HT1080 (cell line): ENCODE data around the gene PID1. TPM values are rescaled to one million over a fixed set of nuclear protein-coding genes. Genes with fewer than 3 reads are reported as not detected.

ENCODE experiments used
- DNase-seq: peaks from one replicate; pipeline ENCODE4 v3.0.0-alpha.2; 2015; ENCODE audit warnings: low read depth
- total RNA-seq: library from RNA; depleted of rRNA; stranded (reverse); fragments of >200 nt; shearing (Covaris generic); gene quantifications from 2 replicates; pipeline ENCODE4 v1.2.3, GENCODE V29; 2014

PID1 gene
- total RNA-seq, 1 experiment from 2014 or later = 4.6 TPM

DNA sequence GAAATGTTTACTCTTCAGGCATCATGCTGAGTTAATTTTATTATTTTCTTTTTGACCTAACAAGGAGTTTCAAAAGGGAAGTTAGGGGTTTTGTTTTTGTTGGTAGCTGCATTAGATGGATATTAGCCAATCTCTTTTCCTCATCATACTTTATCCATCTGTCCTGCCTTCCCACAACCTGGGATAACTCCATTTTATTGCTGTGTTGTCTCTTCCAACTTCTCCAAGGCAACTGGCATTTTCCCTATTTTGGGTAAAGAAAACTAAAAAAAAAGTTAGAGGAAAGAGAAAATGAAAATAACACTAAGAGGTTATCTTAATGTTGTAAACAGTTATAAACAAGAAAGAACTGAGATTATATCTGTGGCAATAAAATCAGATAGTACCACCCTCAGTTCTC lies 147.0 kb downstream of the PID1 start:
- DNase-seq = no peak

DNA sequence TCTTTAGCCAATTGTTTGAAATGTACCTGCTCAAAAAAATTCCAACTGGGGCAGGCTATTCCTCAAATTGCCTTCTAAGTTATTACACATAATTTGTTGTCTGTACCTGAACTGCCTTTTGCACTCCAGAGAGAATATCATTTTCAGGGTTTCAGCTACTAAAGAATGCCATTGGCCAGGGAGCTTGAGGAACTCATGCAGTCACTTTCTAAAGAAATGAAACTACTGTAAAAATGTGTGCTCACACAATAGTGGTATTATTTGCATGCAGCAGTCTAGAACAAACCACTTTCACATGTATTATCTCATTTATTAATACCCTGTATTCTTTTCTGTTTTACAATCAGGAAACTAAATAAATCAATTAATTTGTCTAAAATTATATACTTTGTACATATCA lies 152.2 kb downstream of the PID1 start:
- no peak for DNase-seq

DNA sequence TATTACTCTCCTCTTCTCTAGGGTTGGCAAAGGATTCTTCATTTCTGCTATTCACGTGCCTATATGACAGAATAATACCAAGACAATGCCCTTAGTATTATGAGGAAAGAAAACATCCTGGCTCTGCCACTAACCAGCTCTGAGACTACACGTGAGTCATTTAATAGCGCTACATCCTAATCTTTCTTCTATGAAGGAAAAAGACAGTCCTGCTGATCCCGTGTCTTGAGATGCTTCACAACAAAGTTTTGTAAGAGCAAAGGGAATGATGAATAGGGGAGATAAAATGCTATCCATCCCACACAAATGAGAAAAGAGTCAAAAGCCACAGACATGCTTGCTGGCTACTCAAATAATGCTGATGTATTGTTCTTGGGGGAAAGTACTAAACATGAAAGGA lies 152.8 kb downstream of the PID1 start:
- peak; percentile 87 for DNase-seq

DNA sequence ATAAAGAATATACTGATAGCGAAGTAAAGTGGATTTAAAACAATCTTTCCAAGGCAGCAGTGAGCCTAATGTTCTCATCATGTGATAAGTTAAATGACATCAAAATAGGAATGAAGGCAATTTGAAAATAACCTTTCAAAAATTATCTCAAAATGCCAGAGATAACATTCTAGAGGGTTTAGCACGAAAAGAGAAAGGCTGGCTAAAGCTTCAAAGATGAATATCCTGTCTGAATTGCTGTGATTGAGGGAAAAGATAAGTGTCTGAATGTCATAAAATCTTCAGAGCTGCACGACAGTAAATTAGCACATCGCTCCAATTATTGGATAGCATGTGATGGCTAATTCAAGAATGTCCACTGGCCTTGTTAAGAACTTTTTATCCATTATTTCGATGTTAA lies 159.3 kb downstream of the PID1 start:
- no peak for DNase-seq

DNA sequence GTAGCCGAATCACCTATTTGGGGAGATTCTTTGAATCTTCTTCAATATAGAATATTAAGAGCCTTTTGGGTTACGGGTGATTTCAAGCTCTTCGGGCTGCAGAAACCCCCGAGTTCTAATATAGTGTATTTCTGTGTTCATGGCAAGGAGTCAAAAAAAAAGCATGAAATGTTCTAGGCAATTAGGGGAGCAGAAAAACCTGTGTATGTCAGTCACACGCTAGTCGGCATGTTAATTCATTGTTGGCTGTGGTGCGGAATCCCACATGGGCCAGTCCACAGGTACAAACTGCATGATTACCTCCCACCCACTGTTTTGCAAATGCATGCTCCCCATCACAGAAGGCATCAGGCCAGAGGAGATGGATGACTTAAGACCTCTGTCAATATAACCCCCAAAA lies 161.9 kb downstream of the PID1 start:
- DNase-seq = no peak

DNA sequence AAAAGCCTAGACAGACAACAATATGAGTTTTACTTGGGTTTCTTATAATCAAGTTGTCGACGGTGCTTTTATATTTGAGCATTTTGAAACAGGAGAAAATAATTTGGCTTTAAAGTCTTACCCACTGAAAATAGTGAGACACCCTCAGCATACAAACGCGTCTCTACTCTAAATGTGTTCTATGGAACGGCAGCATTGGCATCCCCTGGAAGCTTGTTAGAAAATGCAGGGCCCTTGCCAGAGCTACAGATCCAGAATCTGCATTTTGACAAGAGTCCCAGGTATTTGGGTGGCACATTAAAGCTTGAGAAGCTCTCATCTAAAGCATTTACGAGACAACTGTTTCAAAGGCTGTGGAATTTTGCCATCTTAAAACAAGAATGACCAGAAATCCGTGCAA lies 163.5 kb downstream of the PID1 start:
- DNase-seq = no peak

DNA sequence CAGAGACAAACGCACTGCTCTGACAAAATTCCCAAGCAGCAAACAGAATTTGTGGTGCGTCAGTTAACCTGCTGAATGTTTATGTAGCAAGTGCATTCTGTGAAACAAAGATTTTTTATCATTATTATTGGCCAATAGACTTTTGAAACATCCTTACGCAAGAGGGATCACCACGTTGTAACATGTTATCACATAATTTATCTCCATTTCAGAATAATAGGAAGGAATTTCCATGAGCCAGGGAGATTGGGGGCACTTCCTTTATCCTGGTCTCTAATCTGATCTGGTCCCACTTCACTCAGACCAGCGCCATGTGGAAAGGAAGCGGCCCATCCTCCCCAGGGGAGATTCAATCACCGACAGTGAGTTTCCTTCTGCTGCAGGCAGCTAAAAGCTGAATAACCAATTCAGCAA lies 166.1 kb downstream of the PID1 start:
- DNase-seq = no peak

DNA sequence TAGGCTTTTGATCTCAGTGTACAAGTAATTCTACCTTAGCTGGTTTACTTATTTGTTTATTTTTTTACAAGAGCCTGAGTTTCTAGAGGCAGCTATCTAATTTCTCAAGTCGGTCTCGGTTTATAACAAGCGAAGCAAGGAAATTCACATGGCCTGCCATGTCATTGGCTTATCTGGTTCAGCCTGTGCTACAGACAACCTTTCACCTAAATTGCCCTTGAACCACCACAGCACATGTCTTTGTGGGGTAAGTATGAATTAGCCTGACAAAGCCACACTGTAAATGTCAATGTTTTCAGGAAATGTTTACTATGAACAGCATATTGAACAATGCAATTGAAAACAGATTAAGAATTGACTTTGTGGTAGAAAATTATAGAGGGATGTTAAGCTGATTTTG lies 167.1 kb downstream of the PID1 start:
- DNase-seq = no peak

DNA sequence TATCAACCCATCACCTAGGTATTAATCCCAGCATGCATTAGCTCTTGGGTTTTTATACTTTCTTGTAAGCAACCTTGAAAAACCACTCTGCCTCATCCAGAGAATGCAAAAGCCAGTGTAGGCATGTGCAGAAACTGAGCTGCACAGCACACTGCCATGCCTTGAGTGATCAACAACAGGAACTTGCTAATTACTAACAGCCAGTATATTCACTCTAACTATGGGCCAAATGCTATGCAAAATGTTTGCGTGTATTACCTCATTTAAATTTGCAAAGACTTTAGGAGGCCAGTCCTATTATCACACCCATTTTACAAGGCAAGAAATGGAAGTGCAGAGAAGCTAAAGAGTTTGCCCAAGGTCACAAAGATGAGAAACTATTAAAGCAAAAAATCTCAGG lies 169.8 kb downstream of the PID1 start:
- no peak for DNase-seq

DNA sequence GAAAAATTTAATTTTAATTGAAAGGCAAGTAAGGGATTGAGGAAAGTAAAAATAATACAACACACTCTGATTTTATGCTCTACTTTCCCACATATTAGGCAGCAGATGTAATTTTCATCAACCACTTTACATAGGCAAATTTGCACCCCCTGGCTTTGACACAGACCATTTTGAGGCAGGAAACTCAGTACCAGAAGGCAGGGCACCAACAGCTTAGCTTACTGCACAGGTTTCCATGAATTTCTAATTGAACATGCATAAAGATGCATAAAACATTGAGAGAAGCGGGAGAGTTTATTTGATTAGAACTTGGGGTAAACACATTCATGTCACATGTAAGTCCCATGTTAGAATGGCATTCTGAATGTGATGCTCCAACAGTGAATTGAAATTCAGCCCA lies 171.9 kb downstream of the PID1 start:
- no peak for DNase-seq

DNA sequence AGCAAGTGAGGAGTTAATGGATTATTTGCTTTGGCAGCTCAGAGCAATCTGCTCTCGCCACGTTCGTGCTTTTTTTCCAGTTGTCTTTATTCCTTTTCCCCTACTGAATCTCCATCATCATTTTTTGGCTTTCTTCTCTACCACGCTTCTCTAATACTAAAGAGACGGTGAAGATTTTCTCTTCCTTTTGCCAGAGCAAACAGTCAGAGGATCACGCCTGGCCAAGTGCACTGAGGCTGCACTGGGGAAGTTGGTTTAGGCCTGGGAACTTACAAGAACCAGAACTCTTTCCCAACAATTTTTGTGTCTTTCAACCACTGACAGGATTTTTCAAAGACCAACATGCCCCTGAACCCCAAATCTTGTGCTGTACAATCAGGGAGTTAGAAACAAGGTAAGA lies 172.3 kb downstream of the PID1 start:
- DNase-seq = no peak

DNA sequence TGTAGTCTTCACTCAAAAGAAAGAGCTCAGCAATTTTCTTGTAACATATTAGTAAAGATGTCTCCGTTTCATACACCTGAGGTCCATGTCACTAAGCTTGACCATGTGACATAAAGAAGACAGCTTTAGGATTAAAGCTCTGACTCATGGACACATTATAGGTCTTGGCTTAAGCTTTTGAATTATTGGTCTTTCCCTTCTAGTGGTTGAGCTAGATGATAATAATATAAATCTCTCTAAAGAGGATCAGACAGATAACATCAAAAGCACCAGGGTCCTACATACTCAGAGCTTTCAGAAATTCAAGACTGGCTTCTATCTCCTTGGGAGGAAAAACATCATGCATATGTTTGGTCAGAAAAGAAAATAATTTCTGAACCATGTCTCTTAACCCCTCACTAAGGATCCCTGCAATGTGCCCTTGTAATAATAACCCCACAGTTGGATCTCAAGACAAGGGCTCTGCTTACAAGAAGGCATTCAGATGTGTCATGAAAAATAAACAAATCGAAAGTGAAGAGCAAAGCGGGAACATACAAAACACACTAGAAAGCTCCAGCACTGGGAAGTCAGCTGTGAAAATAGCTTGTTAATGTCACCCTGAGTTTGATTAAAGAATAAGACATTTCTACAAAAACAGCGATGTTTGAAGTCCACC lies 174.5 kb downstream of the PID1 start:
- peak; percentile 23 for DNase-seq

DNA sequence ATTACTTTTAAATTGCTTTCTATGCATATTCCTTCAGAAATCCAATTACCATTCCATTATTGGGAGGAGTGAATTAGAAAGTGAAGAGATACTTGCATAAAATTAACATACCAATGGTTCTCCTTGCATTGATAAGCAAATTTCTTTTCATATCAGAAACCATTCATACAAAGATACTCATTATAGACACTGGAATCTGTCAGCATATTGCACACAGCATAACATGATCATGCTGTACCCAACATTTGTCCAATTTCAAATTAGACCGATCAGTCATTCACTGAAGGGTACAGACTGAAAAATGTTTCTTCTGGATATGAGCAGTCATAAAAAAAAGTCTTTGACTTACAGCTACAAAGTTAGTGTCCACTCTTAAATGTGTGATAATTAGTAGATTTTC lies 175.6 kb downstream of the PID1 start:
- DNase-seq = no peak

DNA sequence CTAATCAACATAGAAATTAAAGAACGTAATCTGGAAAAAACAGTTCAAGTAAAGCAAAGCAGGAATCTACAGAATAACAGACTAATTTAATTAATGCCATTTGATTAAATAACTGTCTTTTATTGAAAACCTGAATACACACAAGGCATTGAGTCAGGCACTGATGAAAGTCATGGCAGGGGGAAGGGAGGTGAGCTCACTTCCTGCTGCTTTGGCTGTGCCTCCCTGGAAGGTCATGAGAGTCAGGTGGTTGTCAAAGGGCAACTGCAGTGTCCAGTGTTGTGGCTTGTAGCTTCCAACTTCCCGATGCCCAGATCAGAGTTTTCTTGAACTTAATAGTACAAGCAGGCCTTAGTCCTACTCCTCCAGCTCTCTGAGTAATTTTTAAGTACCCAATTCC lies 180.9 kb downstream of the PID1 start:
- DNase-seq = peak; percentile 73

DNA sequence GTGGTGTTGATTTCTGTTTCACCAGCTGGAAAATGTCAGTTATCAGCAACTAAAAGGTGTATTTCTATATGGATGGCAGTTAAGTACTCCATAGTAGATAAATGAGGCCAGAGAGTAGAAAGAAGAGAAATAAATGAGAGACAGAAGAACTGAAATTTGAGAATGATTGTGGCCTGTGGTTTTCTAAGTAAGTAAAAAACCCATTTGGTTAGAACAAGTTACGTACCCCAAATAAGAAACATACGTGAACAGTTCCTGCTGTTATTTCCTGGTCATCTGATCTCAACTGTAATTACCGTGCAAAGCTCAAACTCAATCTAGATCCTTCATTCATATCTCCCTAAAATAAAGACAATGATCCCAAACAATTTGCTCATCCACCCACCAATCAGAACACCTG lies 181.3 kb downstream of the PID1 start:
- no peak for DNase-seq

DNA sequence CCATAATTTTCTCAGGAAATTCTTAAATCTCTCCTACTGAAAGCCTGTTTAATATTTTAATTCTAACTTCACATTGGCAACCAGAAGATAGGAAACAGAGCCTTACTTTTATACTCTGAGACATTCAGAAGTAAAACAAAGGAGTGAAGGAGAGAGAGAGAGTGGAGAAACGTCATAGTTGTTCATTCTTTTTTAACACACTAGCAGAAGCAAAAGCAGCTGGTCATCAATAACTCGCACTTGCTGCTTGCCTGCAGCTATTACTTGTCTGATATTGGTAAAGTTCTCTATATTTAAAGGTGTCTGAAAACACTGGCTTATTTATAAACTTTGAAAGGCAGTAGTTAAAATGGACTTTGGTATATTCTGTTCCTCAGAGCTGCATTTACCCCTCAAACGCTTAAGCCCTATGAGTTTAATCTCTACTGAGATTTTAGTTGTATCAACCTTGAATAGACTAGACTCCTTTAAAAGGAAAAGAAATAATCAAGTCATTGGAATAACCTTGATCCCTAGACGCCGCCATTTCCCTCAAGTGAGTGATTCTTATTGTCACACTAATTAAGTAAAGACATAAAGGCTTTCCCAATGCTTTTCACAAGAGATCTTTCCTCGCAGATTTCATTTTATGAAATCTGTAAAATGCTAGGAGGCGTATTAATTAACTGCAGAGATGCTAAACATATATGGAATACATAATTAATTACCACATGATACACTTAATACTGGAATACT lies 182.0 kb downstream of the PID1 start:
- no peak for DNase-seq

DNA sequence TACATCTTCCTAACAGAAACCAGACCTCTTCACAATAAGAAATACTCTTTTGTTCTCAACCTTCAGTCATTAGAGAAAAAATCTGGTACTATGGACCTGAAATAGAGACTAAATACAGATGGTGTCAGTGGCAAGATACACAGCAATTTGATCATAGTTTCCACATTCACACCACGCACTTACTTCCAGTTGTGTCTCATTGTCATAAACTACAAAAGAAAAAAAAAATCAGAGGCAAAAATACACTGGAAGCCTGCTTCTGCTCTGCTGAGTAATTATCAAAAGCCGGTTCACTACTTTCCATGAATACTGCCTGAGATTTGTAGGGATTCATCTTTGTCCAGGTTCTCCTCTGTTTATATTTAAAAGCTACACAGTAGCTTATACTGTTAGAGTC lies 182.6 kb downstream of the PID1 start:
- no peak for DNase-seq

DNA sequence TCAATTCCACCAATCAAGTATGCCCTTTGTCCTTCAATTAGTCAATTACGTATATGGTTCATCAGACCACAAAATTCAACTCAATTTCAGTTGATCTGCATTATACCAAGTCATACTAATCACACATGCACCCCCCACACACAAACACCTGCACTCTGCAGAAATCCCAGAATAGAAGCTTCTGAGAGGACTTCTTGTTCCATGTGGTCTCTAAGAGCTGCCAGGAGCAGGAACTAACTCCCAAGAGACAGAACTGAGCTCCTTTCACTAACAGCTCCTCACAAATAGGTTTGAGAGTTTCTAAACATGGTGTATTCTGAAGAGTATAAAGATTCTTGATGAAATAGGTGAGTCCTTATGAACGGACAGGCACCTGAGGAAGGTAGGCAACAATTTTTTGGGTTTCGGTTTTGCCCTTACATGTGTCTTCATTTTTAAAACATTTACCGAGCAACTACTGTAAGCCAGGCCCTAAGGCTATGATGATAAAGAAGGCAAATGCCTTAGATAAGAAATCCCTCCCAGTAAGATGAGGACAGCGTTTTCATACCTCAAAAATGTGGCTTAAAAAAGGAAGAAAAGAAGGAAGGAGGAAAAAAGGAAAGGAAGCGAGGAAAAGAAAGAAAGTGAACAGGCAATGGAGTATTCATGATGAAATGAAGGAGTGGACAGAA lies 183.1 kb downstream of the PID1 start:
- no peak for DNase-seq

DNA sequence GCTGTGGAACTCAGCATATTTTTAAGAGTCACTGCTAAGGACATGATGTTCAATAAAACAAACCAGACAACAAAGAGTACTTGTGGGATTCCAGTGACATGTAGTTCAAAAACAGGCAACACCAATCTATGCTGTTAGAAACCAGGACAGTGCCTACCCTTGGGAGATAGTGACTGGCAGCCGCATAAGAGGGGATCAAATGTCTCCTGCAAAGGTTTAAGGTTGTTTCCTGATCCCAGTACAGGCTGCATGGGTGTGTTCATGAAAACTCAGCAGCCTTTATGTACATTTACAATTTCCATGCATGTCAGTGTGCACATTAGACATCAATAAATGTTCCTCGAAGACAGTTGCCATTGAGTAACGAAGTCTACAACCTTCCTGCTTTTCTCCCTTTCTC lies 183.8 kb downstream of the PID1 start:
- DNase-seq = no peak

DNA sequence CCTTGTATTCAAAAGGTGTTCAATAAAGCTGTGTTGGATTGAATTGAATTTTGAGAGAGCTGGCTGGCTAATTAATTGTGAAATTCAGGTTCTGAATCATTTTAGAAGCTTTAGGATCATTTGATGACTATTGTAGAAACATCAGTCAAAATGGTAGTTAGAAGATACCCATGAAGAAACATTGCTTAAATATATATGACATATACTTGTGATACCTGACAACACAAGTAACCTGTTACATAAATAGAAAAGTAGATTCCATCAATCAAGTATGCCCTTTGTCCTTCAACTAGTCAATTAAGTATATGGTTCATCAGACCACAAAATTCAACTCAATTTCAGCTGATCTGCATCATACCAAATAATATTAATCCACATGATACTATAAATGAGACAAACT lies 185.6 kb downstream of the PID1 start:
- no peak for DNase-seq

DNA sequence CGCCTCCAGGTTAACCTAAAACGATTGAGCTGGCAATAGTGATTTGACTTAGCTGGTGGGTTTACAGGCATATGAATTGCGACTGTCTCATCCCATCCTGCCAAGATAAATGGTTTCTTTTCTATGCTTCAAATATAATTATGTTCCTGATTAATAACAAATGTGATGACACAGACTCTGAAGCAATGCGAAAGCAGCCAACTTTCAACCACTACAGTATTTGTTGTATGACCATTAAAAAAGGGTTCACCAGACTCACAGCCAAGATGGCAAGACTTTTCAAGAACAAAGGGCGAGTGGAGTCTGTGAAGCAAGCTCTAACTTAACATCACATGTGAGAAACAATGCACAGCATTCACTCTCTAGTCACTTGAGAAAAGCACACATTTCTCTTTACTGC lies 186.6 kb downstream of the PID1 start:
- DNase-seq = no peak

DNA sequence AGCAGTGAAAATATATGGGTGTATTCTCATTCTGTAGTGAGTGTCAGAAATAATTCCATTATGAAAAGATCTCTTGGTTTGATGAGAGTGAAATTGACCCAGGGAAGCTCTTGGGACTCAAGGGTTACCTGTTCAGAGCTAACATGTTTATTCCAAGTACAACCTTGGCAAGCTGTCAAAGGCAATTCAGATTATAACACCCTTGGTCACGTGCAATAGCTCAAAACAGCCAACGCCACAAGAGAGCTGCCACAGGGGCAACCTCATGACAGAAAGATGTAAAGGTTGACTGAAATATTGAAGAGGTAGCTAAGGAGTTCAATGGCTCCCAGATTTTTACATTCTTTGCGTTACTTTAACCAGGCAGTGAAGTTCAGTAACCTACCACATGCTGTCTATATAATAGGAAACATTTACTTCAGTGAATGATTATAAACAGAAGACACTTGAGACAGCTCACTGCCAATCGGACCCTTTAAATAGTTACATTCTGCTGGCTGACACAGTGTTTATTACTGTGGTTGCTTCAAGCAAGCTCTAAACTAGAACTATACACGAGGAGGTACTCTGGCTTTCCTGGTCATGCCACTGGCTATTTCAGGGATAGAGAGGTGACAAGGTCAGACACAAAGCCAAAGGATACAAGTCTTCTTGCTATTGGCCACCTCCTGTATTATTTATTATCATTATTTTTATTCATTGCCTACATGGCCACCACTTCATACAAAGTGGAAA lies 187.3 kb downstream of the PID1 start:
- DNase-seq = no peak
